ENCODE results near the gene ACSS1. TPM values are rescaled to one million over a fixed set of nuclear protein-coding genes. Genes with fewer than 3 reads are reported as not detected.

ACSS1 gene
- total RNA-seq, 1 experiment from 2014 or later, result 12.8 TPM

DNA sequence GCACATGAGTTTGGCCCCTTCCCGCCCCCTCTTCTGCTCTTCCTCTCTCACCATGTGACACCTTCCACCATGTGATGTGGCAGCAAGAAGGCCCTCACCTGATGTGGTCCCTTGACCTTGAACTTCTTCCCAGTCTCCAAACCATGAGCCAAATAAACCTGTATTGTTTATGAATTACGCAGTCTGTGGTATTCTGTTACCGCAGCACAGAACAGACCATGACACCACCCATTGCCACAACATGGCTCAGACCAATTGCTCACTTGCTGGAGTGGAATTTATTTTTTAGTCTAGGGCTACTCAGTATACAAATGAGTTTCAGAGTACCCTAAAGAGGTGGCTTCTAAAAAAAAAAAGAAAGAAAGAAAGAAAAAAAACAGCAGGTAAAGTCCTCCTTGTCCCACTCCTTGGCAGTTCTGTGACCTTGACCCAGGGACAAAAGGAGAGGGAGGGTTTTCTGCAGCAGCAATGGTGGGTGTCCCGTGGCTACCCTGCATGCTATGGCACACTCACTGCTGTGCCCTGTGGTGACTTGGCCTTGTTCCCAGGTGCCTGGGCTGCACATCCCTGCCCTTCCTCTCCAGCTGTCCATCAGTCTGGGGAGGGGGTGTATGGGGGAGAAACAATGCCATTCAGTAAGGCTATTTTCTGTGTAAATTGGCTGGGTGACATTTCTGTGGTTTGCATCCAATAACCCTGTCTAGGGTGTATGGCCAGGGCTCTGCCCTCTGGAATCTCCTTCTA is 29.4 kb upstream of the ACSS1 start:
- H3K9me3 ChIP-seq (ENCODE audit: insufficient read depth, low read depth), result no peaks in the 10 kb centered on the region
- no peaks in the 10 kb centered on the region for H3K79me2 ChIP-seq (ENCODE audit: low read depth)
- no peaks in the 10 kb centered on the region for H3K36me3 ChIP-seq (ENCODE audit: low read depth)
- BruUV-seq (replicated peaks), result no TSS peak
- no peaks in the 10 kb centered on the region for H4K20me1 ChIP-seq (ENCODE audit: insufficient read depth)
- no peak for DNase-seq
- ChIA-PET CTCF (no interaction called here), POLR2A (ENCODE audit: unreplicated experiment) (no interaction called here)
- no peaks in the 10 kb centered on the region for H3K27me3 ChIP-seq (ENCODE audit: insufficient read depth, low read depth)
- H3F3A ChIP-seq (ENCODE audit: insufficient read depth, low read depth), result no peaks in the 10 kb centered on the region
- no peak overlapping the region for H2AFZ ChIP-seq
- H3K27ac ChIP-seq, result no peak overlapping the region
- 0 out of 2 replicates have a peak, but pooled peaks cover 7% of the 10 kb centered on the region for H3K4me1 ChIP-seq (replicated peaks; ENCODE audit: insufficient read depth)
- TF ChIP-seq CTCF (conservative IDR thresholded peaks at IDR 0.05), result no peak
- no peak for TF ChIP-seq EZH2 (IDR thresholded peaks at IDR 0.05; ENCODE audit: low read depth)
- H3K4me2 ChIP-seq, result no peak overlapping the region
- H3K9me2 ChIP-seq (ENCODE audit: insufficient read depth), result no peaks in the 10 kb centered on the region
- no peak overlapping the region for H3K4me3 ChIP-seq
- intact Hi-C loops (cut with micrococcal nuclease; ENCODE audit: unreplicated experiment), result no loop called here

DNA sequence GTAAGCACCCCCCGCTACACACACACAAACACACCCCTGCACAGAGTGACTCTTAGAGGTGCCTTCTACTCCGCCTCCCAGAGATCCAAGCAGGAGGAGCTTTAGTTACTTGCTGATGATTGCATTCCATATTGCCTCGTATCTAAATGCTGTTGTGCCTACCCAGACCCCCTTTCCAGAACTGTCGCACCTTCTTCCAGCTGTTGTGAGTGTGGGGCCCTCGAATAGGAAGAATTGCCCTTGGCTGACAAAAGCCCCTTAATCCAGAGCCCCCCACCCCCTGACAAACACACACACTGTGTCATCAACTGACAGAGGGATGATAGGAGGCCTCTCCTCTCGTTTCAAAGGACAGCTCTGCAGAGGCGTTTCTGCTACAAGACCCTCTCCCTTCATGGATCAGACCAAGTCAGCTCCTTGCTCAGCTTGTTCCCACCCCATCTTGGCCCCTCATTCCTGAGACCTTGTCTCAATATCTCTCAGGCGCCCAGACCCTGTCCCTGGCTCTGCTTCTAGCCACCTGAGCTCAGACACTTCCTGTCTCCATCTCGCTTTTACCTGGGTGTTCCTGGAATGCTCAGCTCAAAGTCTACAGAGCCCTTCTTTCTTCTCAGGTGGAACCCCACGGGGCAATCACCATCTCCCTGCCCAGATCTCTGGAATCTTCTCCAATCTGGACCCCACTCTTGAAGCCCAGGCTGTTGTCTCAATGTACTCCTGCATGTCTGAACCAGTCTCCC is 28.0 kb upstream of the ACSS1 start:
- Histone ChIP-seq H3K27ac (no peak overlapping the region), H3K9me3 (ENCODE audit: insufficient read depth, low read depth) (no peaks in the 10 kb centered on the region), H3K36me3 (ENCODE audit: low read depth) (no peaks in the 10 kb centered on the region), H3K4me3 (no peak overlapping the region), H3K4me2 (no peak overlapping the region), H3K27me3 (ENCODE audit: insufficient read depth, low read depth) (no peaks in the 10 kb centered on the region), H4K20me1 (ENCODE audit: insufficient read depth) (no peaks in the 10 kb centered on the region), H2AFZ (no peak overlapping the region), H3F3A (ENCODE audit: insufficient read depth, low read depth) (no peaks in the 10 kb centered on the region), H3K79me2 (ENCODE audit: low read depth) (no peaks in the 10 kb centered on the region), H3K9me2 (ENCODE audit: insufficient read depth) (no peaks in the 10 kb centered on the region), H3K4me1 (replicated peaks; ENCODE audit: insufficient read depth) (0 out of 2 replicates have a peak, but pooled peaks cover 3% of the 10 kb centered on the region)
- intact Hi-C loops (cut with micrococcal nuclease; ENCODE audit: unreplicated experiment), result no loop called here
- no peak for DNase-seq
- POLR2A ChIA-PET (ENCODE audit: unreplicated experiment), result no interaction called here
- no TSS peak for BruUV-seq (replicated peaks)
- CTCF ChIA-PET, result no interaction called here
- TF ChIP-seq CTCF (conservative IDR thresholded peaks at IDR 0.05), result no peak
- no peak for TF ChIP-seq EZH2 (IDR thresholded peaks at IDR 0.05; ENCODE audit: low read depth)

DNA sequence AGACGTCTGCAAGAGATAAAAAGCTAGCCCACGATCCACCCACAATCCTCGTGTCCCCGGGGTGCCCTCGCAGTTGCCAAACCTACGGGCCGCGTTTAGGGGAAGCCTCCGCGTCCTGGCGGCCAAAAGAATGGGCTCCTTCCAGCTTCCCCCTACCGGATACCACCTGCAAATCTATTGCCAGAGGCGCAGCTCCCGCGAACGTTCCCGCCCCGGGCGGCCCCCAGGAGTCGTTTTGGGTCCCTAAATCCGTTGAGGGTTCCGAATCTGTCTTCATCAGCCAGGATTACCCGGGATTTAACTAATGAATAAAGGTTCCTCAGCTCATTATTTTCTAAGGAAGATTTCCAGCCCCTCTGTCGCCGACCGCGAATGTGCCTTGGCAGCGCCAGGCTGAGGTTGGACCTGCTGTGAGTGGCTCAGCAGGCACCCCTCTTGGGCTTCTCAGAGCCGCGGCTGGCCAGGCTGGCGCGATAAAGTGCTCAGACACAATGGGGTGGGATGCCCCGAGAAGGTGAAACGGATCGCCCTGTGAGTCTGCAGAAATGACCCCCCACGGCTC is 26.8 kb upstream of the ACSS1 start:
- H3K27me3 ChIP-seq (ENCODE audit: insufficient read depth, low read depth), result no peaks in the 10 kb centered on the region
- CTCF ChIA-PET, result no interaction called here
- DNase-seq, result no peak
- TF ChIP-seq CTCF (conservative IDR thresholded peaks at IDR 0.05) (no peak), EZH2 (IDR thresholded peaks at IDR 0.05; ENCODE audit: low read depth) (no peak)
- no peaks in the 10 kb centered on the region for H3K9me3 ChIP-seq (ENCODE audit: insufficient read depth, low read depth)
- H3K36me3 ChIP-seq (ENCODE audit: low read depth), result no peaks in the 10 kb centered on the region
- H3K27ac ChIP-seq, result no peak overlapping the region
- H3K4me1 ChIP-seq (replicated peaks; ENCODE audit: insufficient read depth), result no peaks in the 10 kb centered on the region
- no peaks in the 10 kb centered on the region for H3K79me2 ChIP-seq (ENCODE audit: low read depth)
- H3F3A ChIP-seq (ENCODE audit: insufficient read depth, low read depth), result no peaks in the 10 kb centered on the region
- no peaks in the 10 kb centered on the region for H3K9me2 ChIP-seq (ENCODE audit: insufficient read depth)
- H2AFZ ChIP-seq, result no peak overlapping the region
- POLR2A ChIA-PET (ENCODE audit: unreplicated experiment), result no interaction called here
- no peaks in the 10 kb centered on the region for H4K20me1 ChIP-seq (ENCODE audit: insufficient read depth)
- no peak overlapping the region for H3K4me2 ChIP-seq
- BruUV-seq (replicated peaks), result no TSS peak
- intact Hi-C loops (cut with micrococcal nuclease; ENCODE audit: unreplicated experiment), result no loop called here
- no peak overlapping the region for H3K4me3 ChIP-seq
